GM23338 (cell line): Measurements from ENCODE around the gene E4F1. TPM values are rescaled to one million over a fixed set of nuclear protein-coding genes. Genes with fewer than 3 reads are reported as not detected.

ENCODE experiments used
- ATAC-seq: fragments of 200-7000 bp; cut with Tn5 transposase; 3 replicates; pipeline ENCODE4 v1.9.1; 2020
- DNase-seq: peaks from one replicate; pipeline ENCODE4 v3.0.0-alpha.2; 2015; ENCODE audit warnings: low spot score
- H2AFZ ChIP-seq: fragments of 200-600 bp; sonication (generic); 2 replicates; pipeline ENCODE4 v1.8.0; 2016; ENCODE audit warnings: antibody characterized with exemption, mild to moderate bottlenecking, moderate library complexity
- H3F3A ChIP-seq: fragments of 200-600 bp; sonication (generic); replicated peaks from 2 replicates; pipeline ENCODE4 v1.8.0; 2017; ENCODE audit warnings: antibody characterized with exemption, mixed run types, low read depth
- H3K27ac ChIP-seq: fragments of 200-600 bp; sonication (generic); 2 replicates; pipeline ENCODE4 v1.6.1; 2016; ENCODE audit warnings: low read depth
- H3K27me3 ChIP-seq: fragments of 200-600 bp; sonication (generic); 2 replicates; pipeline ENCODE4 v1.8.0; 2016; ENCODE audit warnings: mild to moderate bottlenecking, mixed run types, moderate library complexity; ENCODE audit not compliant: insufficient read depth
- H3K36me3 ChIP-seq: fragments of 200-600 bp; sonication (generic); 2 replicates; pipeline ENCODE4 v1.8.0; 2016; ENCODE audit warnings: mild to moderate bottlenecking; ENCODE audit not compliant: insufficient read depth
- H3K4me1 ChIP-seq: fragments of 200-600 bp; sonication (generic); 2 replicates; pipeline ENCODE4 v1.8.0; 2016; ENCODE audit warnings: mild to moderate bottlenecking, moderate library complexity; ENCODE audit not compliant: insufficient read depth
- H3K4me2 ChIP-seq: fragments of 200-600 bp; sonication (generic); 2 replicates; pipeline ENCODE4 v1.7.1; 2017; ENCODE audit warnings: mixed run types
- H3K4me3 ChIP-seq: fragments of 200-600 bp; sonication (generic); 2 replicates; pipeline ENCODE4 v1.6.1; 2016; ENCODE audit warnings: mixed run types
- H3K79me2 ChIP-seq: fragments of 200-600 bp; sonication (generic); replicated peaks from 2 replicates; pipeline ENCODE4 v1.8.0; 2017; ENCODE audit warnings: mild to moderate bottlenecking; ENCODE audit not compliant: insufficient read depth
- H3K9me2 ChIP-seq: fragments of 200-600 bp; sonication (generic); 2 replicates; pipeline ENCODE4 v1.8.0; 2017; ENCODE audit not compliant: insufficient read depth
- H4K20me1 ChIP-seq: fragments of 200-600 bp; sonication (generic); replicated peaks from 2 replicates; pipeline ENCODE4 v1.8.0; 2017; ENCODE audit warnings: mild to moderate bottlenecking; ENCODE audit not compliant: insufficient read depth
- H3K27ac Mint-ChIP-seq: 2 replicates; pipeline ENCODE4 v1.8.0; 2020; ENCODE audit warnings: inconsistent platforms, mild to moderate bottlenecking, moderate library complexity, mixed read lengths
- H3K27me3 Mint-ChIP-seq: 3 replicates; pipeline ENCODE4 v1.8.0; 2022; ENCODE audit warnings: low read depth, mild to moderate bottlenecking, moderate library complexity, mixed read lengths, inconsistent platforms; ENCODE audit not compliant: insufficient read depth, poor library complexity
- H3K36me3 Mint-ChIP-seq: 3 replicates; pipeline ENCODE4 v1.8.0; 2021; ENCODE audit warnings: low read depth, mild to moderate bottlenecking, inconsistent platforms, moderate library complexity, mixed read lengths
- H3K4me1 Mint-ChIP-seq: 3 replicates; pipeline ENCODE4 v1.8.0; 2020; ENCODE audit warnings: mild to moderate bottlenecking, inconsistent platforms, mixed read lengths
- H3K4me3 Mint-ChIP-seq: 3 replicates; pipeline ENCODE4 v1.8.0; 2021; ENCODE audit warnings: moderate library complexity, mild to moderate bottlenecking, inconsistent platforms, mixed read lengths
- H3K9me3 Mint-ChIP-seq: 3 replicates; pipeline ENCODE4 v1.8.0; 2020; ENCODE audit warnings: moderate library complexity, mild to moderate bottlenecking, inconsistent platforms, mixed read lengths
- CREB1 ChIP-seq: fragments of 250-450 bp; sonication (Bioruptor Pico); IDR thresholded peaks from 2 replicates; pipeline ENCODE4 v1.5.0; 2020; ENCODE audit warnings: low read depth, mild to moderate bottlenecking, moderate library complexity
- CTCF ChIP-seq, 2 experiments: fragments of 200-600 bp in 1 of 2; sonication (generic) in 1 of 2; conservative IDR thresholded peaks; 2 replicates each; pipeline versions ENCODE4 v1.5.1 to v1.6.1; 2016 to 2017; ENCODE audit warnings: antibody characterized with exemption in 2 of 2, low read depth in 2 of 2, mild to moderate bottlenecking in 2 of 2, moderate library complexity in 1 of 2
- ETS1 ChIP-seq: IDR thresholded peaks from 2 replicates; pipeline ENCODE4 v1.6.1; 2016; ENCODE audit warnings: antibody characterized with exemption
- EZH2 ChIP-seq: fragments of 200-600 bp; sonication (generic); IDR thresholded peaks from one replicate; pipeline ENCODE4 v1.8.0; 2017; ENCODE audit warnings: antibody characterized with exemption, mild to moderate bottlenecking, low read depth; ENCODE audit not compliant: unreplicated experiment
- EZH2phosphoT487 ChIP-seq: fragments of 200-600 bp; sonication (generic); IDR thresholded peaks from one replicate; pipeline ENCODE4 v1.8.1; 2018; ENCODE audit warnings: antibody characterized with exemption; ENCODE audit not compliant: unreplicated experiment
- JUNB ChIP-seq: IDR thresholded peaks from one replicate; pipeline ENCODE4 v1.6.1; 2016; ENCODE audit warnings: antibody characterized with exemption; ENCODE audit not compliant: unreplicated experiment
- NANOG ChIP-seq: IDR thresholded peaks from 2 replicates; pipeline ENCODE4 v1.6.1; 2016; ENCODE audit warnings: antibody characterized with exemption, borderline replicate concordance
- POLR2AphosphoS5 ChIP-seq: IDR thresholded peaks from 2 replicates; pipeline ENCODE4 v1.6.1; 2016; ENCODE audit warnings: antibody characterized with exemption, low read depth
- STAT1 ChIP-seq: IDR thresholded peaks from one replicate; pipeline ENCODE4 v1.6.1; 2016; ENCODE audit warnings: antibody characterized with exemption; ENCODE audit not compliant: unreplicated experiment
- ZNF114 ChIP-seq: fragments of 250-450 bp; sonication (Bioruptor Pico); IDR thresholded peaks from 2 replicates; pipeline ENCODE4 v1.5.0; 2020; ENCODE audit warnings: mild to moderate bottlenecking, moderate library complexity
- ZNF331 ChIP-seq: fragments of 250-450 bp; sonication (Bioruptor Pico); IDR thresholded peaks from 2 replicates; pipeline ENCODE4 v1.5.0; 2020; ENCODE audit warnings: low read depth, mild to moderate bottlenecking, moderate library complexity
- ZNF462 ChIP-seq: fragments of 250-450 bp; sonication (Bioruptor Pico); IDR thresholded peaks from 2 replicates; pipeline ENCODE4 v1.5.0; 2020; ENCODE audit warnings: mild to moderate bottlenecking, moderate library complexity
- polyA plus RNA-seq: library from polyadenylated mRNA; unstranded; fragments of >200 nt; fragmentation: Nextera tagmentation; extraction: Ambion mirVana; gene quantifications from 2 replicates; pipeline ENCODE4 v1.2.1, GENCODE V29; 2016
- total RNA-seq: library from RNA; depleted of rRNA; stranded (reverse); fragments of >200 nt; shearing (Covaris generic); gene quantifications from 2 replicates; pipeline ENCODE4 v1.2.3, GENCODE V29; 2014
- TF ChIP-seq, protein P1 (sequence below): IDR thresholded peaks from one replicate; pipeline ENCODE4 v1.6.1; 2018; ENCODE audit warnings: antibody characterized with exemption; ENCODE audit not compliant: unreplicated experiment

The E4F1 gene
- total and polyA plus RNA-seq, 2 experiments from 2014 or later = 22.6 to 45.5 TPM

DNA sequence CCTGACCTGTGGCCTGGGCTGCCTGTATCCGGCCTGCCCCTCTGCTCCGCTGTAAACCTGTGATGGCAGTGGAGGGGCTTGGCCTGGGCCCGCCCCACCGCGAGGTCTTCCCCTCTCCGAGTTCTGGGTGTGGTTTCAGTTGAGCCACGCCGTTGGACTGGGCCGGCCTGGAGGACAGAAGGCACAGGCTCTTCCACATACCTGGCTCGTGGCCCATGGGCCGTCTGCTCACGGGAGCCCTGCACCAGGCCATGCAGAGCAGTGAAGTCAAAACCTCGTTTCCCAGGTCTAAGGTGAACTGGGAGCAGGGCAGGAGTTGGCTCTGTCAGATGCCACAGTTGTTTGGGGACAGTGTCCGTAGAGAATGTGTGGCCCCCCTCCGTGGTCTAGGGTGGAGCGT is 50.1 kb downstream of the E4F1 start:
- Histone ChIP-seq H3K79me2 (peaks cover 13% of the 10 kb centered on the region), H3K36me3 (no peaks in the 10 kb centered on the region), H4K20me1 (peaks cover 10% of the 10 kb centered on the region; the same call in 1 of the 2 replicates), H3K4me2 (no peak overlapping the region), H3K9me2 (no peaks in the 10 kb centered on the region), H3K4me1 (peaks cover 4% of the 10 kb centered on the region; the same call in 1 of the 2 replicates), H2AFZ (no peak overlapping the region), H3K27ac (no peak overlapping the region), H3F3A (0 out of 2 replicates have a peak, but pooled peaks cover 3% of the 10 kb centered on the region), H3K4me3 (no peak overlapping the region), H3K27me3 (no peaks in the 10 kb centered on the region)
- no peak for DNase-seq
- peaks cover 12% of the 10 kb centered on the region for H3K4me1 Mint-ChIP-seq
- TF ChIP-seq EZH2phosphoT487 (no peak), CTCF (conservative IDR thresholded peaks at IDR 0.05; ENCODE audit: low read depth in 2 of 2) (no peak), ZNF462 (no peak), POLR2AphosphoS5 (no peak), JUNB (no peak), ZNF331 (CRISPR knock-in tag) (no peak), CREB1 (CRISPR knock-in tag) (no peak), NANOG (no peak), EZH2 (no peak), ETS1 (no peak), STAT1 (no peak), ZNF114 (CRISPR knock-in tag) (no peak)
- TF ChIP-seq, protein P1, sequence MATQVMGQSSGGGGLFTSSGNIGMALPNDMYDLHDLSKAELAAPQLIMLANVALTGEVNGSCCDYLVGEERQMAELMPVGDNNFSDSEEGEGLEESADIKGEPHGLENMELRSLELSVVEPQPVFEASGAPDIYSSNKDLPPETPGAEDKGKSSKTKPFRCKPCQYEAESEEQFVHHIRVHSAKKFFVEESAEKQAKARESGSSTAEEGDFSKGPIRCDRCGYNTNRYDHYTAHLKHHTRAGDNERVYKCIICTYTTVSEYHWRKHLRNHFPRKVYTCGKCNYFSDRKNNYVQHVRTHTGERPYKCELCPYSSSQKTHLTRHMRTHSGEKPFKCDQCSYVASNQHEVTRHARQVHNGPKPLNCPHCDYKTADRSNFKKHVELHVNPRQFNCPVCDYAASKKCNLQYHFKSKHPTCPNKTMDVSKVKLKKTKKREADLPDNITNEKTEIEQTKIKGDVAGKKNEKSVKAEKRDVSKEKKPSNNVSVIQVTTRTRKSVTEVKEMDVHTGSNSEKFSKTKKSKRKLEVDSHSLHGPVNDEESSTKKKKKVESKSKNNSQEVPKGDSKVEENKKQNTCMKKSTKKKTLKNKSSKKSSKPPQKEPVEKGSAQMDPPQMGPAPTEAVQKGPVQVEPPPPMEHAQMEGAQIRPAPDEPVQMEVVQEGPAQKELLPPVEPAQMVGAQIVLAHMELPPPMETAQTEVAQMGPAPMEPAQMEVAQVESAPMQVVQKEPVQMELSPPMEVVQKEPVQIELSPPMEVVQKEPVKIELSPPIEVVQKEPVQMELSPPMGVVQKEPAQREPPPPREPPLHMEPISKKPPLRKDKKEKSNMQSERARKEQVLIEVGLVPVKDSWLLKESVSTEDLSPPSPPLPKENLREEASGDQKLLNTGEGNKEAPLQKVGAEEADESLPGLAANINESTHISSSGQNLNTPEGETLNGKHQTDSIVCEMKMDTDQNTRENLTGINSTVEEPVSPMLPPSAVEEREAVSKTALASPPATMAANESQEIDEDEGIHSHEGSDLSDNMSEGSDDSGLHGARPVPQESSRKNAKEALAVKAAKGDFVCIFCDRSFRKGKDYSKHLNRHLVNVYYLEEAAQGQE = no peak
- H3K4me3 Mint-ChIP-seq = no peak overlapping the region
- no peak overlapping the region for H3K27ac Mint-ChIP-seq
- peaks cover 9% of the 10 kb centered on the region for H3K27me3 Mint-ChIP-seq
- no peak for ATAC-seq
- no peaks in the 10 kb centered on the region; the same call in 2 of the 3 replicates for H3K36me3 Mint-ChIP-seq
- H3K9me3 Mint-ChIP-seq = no peaks in the 10 kb centered on the region
